Stimulated activated CD4-positive, alpha-beta T cell treated with anti-CD3 and anti-CD28 coated beads, TNF-alpha, amount 100 ng/mL, for 48 hours (primary cell): Measurements from ENCODE around the gene RTN3.
"Not testable (repeated sequence)": the region's sequence is repeated elsewhere in the genome, so short reads cannot be mapped to it uniquely, and the experiment has no call there.

Experiments used
- DNase-seq, 3 donors: peaks; one replicate each; pipeline ENCODE4 v3.0.0-alpha.2; 2020; ENCODE audit warnings: low read depth in 3 of 3

Gene RTN3

GRCh38 chr11:63680834-63681320, 423 bp upstream of the RTN3 start:
- no peak for DNase-seq

GRCh38 chr11:63682066-63683021, 1.0 kb downstream of the RTN3 start:
- no peak for DNase-seq

DNA sequence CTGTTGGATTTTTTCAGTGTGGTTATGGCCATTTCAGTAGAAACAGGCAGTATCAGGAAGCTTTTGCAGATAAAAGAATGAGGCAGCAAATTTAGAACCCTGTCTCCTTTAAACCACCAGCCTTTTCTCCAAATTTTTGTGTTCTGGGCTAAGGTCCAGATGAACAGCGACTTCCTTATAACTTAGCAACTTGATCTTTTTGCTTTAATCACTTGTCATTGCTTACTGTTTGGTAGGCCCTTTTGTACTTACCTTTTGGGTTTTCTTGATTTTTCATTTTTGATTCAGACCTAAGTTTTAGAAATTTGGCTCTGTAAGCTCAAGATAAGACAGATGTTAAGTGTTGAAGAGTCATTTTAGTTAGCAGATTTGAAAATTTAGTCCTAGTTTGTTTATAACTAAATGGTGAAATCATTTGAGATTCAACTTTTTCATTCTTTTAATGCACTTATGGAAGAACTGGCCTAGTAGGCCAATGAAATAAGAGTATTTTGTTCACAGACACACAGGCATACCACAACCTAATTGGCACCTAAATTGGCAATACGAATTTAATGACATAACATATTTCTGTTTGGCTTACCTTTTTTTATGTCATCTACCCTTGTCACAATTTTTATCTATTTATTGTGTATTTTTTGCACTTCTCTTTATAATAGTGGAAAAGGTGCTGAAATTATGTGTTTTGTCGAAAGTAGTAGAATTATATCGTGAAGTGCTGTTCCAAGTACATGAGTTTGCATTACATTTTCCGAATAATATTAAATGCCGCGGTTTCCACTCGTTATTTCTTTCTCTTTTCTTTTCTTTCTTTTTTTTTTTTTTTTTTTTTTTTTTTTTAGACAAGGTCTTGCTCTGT, 2.1 kb downstream of the RTN3 start:
- DNase-seq: no peak

DNA sequence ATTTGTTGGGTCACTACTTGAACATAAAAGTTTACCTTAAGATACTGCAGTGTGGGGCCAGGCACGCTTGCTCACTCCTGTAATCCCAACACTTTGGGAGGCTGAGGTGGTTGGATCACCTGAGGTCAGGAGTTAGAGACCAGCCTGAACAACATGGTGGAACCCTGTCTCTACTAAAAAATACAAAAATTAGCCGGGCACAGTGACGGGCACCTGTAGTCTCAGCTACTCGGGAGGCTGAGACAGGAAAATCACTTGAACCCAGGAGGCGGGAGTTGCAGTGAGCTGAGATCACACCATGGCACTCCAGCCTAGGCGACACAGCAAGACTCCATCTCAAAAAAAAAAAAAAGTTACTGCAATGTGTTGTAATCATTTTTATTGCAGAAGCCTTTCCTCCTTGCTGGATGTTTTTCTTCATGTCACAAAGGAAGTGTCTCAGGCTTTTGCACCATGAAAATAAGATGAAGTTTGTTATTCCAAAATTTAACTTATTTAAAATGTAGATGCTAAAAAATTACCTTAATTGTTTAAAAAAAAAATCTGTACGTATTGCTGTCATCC, 3.9 kb downstream of the RTN3 start:
- DNase-seq: not testable (repeated sequence)

GRCh38 chr11:63686926-63687325, 5.6 kb downstream of the RTN3 start:
- DNase-seq: no peak

DNA sequence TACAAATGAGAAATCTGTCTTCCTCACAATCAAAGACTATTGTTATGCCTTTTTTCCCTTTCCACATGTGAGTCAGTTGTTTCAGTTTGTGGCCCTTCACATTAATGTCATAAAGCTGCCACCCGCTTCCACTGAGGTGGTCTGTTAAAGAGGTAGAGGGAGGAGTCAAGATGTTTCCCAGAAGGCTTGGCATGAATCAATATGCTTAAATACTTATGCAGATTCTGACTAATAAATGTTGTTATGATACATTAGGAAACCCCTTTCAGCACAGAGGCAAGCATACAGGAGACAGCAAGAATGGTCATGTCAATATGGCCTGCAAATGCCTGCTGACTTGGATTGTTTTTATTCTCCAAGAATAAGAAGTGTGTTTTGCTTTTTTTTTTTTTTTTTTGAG, 6.5 kb downstream of the RTN3 start:
- no peak for DNase-seq

- DNase-seq: no peak
These were observed 13.3 kb downstream of the RTN3 start for GRCh38 chr11:63694596-63694995.

- DNase-seq: no peak
These were observed 17.9 kb downstream of the RTN3 start for GRCh38 chr11:63698976-63699733.

DNA sequence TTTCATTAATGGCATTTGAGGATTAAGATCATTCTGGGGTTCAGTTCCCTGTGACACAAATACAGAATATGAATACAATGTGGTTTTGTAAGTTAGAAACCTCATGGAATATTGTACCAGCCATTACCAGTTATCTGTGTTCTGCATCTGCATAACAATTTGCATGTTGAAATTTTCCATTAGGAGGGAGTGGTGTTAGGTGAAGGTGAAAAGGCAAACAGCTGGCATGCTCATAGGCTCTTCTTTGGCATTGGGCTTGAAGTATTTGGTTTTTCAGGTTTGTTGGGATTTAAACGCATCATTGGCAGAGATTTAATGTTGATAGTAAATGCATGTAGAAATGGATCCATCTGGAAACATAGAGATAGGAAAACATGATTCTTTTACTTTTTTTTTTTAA, 18.6 kb downstream of the RTN3 start:
- DNase-seq: no peak

DNA sequence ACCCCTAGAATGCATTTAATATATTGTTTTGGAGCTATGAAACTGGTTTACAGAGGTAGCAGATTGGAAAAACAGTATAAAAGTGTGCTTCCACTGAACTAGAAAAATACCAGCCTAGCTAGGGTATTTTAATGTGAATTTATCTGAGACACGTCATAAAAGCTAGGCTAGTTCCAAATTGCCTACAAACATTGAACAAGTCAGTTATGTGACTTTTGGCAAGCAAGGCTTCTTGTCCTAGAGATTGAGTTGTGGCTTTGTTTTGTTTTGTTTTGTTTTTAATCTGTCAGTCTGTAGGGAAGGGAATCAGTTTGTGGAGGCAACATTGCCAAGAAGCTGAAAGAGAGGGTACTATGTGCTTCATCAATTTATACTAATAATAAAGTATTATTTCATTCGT, 24.2 kb downstream of the RTN3 start:
- DNase-seq: no peak

DNA sequence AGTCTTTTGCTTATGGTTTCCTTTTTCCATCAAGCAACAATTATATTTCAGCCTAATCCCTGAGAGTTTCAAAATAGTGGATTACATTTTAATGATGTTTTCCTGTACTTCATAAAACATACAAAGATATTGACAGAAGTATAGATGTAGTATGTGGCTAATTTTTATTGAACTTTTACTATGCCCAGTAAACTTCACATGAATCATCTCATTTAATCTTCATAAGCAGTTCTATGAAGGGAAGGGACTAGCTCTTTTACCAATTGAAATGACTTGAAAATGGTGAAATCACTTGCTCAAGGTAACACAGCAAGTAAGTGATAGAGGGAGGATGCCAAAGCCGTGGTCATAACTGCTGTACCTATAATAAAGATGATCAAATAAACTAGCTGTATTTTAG, 27.5 kb downstream of the RTN3 start:
- DNase-seq: no peak

DNA sequence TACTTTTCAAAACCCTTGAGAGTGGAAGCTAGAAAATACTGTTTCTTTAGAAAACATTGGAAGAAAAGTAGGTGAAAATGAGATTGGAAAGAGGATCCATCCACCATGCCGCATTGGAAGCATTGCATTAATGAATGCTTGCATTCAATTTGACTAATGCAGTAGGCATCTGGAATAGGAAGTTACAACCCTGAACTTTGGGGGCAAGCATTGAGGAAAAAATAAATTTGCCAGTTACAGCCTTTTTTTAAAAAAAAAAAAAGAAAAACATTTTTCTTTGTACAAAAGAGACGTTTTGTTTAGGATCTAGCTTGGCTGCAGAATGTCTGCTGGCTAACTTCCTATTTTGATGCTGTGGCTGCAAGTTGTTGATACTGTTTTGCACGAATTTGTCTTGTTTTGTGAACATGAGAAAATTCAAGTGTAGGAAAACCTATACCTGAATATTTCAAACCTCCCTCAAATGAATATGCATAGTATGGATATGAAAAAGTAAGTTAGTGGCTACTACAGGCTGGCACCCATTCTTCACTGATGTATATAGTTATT, 28.1 kb downstream of the RTN3 start:
- no peak for DNase-seq

GRCh38 chr11:63710476-63711217, 29.3 kb downstream of the RTN3 start:
- no peak for DNase-seq

GRCh38 chr11:63711838-63712237, 30.5 kb downstream of the RTN3 start:
- no peak for DNase-seq

GRCh38 chr11:63713766-63714165, 32.5 kb downstream of the RTN3 start:
- no peak for DNase-seq

- DNase-seq: no peak
These were observed 34.7 kb downstream of the RTN3 start for GRCh38 chr11:63716046-63716445.

DNA sequence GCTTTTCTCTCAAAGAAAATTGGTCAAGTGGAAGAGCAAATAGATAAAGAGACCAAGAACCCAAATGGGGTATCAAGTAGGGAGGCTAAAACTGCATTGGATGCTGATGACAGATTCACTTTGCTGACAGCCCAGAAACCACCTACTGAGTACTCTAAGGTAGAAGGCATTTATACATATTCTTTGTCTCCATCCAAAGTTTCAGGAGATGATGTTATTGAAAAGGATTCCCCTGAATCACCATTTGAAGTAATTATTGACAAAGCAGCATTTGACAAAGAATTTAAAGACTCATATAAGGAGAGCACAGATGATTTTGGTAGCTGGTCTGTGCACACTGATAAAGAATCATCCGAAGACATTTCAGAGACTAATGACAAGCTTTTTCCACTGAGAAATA, 37.7 kb downstream of the RTN3 start:
- no peak for DNase-seq

GRCh38 chr11:63719987-63720386, 38.7 kb downstream of the RTN3 start:
- no peak for DNase-seq

DNA sequence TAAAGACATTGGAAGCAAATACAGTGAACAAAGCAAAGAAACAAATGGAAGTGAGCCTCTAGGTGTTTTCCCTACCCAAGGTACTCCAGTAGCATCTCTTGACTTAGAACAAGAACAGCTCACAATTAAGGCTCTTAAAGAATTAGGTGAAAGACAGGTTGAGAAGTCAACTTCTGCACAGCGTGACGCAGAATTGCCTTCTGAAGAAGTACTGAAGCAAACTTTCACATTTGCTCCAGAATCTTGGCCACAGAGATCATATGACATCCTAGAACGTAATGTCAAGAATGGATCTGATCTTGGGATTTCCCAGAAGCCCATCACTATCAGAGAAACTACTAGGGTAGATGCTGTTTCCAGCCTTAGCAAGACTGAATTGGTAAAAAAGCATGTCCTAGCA, 39.3 kb downstream of the RTN3 start:
- no peak for DNase-seq

- no peak for DNase-seq
These were observed 48.0 kb downstream of the RTN3 start for GRCh38 chr11:63729326-63729725.

DNA sequence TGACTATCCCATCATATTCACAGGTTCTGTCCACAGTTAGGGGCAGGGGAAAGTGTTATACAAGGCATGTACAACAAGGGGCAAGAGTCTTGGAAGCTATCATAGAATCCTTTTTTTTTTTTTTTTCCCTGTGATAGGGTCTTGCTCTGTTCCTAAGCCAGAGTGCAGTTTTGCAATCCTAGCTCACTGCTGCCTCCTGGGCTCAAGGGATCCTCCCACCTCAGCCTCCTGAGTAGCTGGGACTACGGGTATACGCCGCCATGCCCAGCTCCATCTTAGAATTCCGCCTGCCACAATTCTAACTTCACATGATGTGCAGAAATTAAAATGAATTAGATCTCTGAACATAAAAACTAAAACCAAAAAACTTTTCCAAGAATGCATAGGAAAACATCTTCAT, 55.6 kb downstream of the RTN3 start:
- DNase-seq: no peak
